Effector memory CD4-positive, alpha-beta T cell (primary cell): Measurements from ENCODE around the gene IGDCC3.

ENCODE experiments used
- DNase-seq, 3 donors: peaks; one replicate each; pipeline ENCODE4 v3.0.0-alpha.2; 2020
- H3K27ac ChIP-seq: 2 replicates; pipeline ENCODE4 v1.7.0; 2013; ENCODE audit warnings: mild to moderate bottlenecking, low read length, moderate library complexity; ENCODE audit not compliant: insufficient read depth, poor library complexity, severe bottlenecking
- H3K27me3 ChIP-seq: replicated peaks from 2 replicates; pipeline ENCODE4 v1.7.0; 2013; ENCODE audit warnings: mild to moderate bottlenecking, low read length; ENCODE audit not compliant: insufficient read depth, control insufficient read depth, poor library complexity, severe bottlenecking
- H3K36me3 ChIP-seq: 2 replicates; pipeline ENCODE4 v1.7.0; 2013; ENCODE audit warnings: mild to moderate bottlenecking, low read length, moderate library complexity; ENCODE audit not compliant: control insufficient read depth, insufficient read depth
- H3K4me1 ChIP-seq: 2 replicates; pipeline ENCODE4 v1.7.0; 2013; ENCODE audit warnings: low read length, mild to moderate bottlenecking; ENCODE audit not compliant: control insufficient read depth, insufficient read depth, poor library complexity, severe bottlenecking
- H3K4me3 ChIP-seq: 2 replicates; pipeline ENCODE4 v1.7.0; 2013; ENCODE audit warnings: low read length, low read depth, mild to moderate bottlenecking; ENCODE audit not compliant: insufficient read depth, poor library complexity, severe bottlenecking
- H3K9me3 ChIP-seq: 2 replicates; pipeline ENCODE4 v1.7.0; 2013; ENCODE audit warnings: mild to moderate bottlenecking, low read length, moderate library complexity; ENCODE audit not compliant: control insufficient read depth

IGDCC3 gene

DNA sequence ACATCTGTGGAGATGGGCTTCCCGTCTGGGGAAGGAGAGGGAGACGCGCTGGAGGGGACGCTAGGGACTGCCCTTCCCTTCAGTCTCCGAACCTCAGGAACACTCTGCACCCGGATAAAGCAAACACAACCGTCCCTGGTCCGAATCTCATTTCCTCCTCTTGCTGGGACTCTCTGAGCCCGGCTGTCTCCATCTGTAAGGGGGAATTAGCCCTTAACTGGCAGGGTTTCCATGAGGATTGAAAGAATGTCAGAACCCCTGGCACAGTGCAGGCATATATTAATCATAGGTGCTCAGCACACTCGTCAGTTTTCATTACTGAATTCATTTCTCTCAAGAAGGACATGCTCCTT lies 19.1 kb upstream of the IGDCC3 start:
- H3K27ac ChIP-seq = no peak overlapping the region
- H3K36me3 ChIP-seq = no peaks in the 10 kb centered on the region
- H3K4me1 ChIP-seq = peaks cover 4% of the 10 kb centered on the region
- H3K9me3 ChIP-seq = no peaks in the 10 kb centered on the region
- DNase-seq = no peak
- peaks cover 18% of the 10 kb centered on the region for H3K27me3 ChIP-seq
- H3K4me3 ChIP-seq = no peak overlapping the region

GRCh38 chr15:65396283-65396964 lies 18.6 kb upstream of the IGDCC3 start:
- Histone ChIP-seq H3K36me3 (no peaks in the 10 kb centered on the region), H3K4me3 (no peak overlapping the region), H3K27ac (no peak overlapping the region), H3K4me1 (peaks cover 4% of the 10 kb centered on the region), H3K27me3 (peaks cover 21% of the 10 kb centered on the region), H3K9me3 (no peaks in the 10 kb centered on the region)
- DNase-seq = no peak

GRCh38 chr15:65395567-65396202 lies 17.9 kb upstream of the IGDCC3 start:
- Histone ChIP-seq H3K27ac (no peak overlapping the region), H3K4me3 (no peak overlapping the region), H3K4me1 (peaks cover 4% of the 10 kb centered on the region), H3K36me3 (no peaks in the 10 kb centered on the region), H3K9me3 (no peaks in the 10 kb centered on the region), H3K27me3 (peaks cover 21% of the 10 kb centered on the region)
- DNase-seq = no peak

- no peak for DNase-seq
- Histone ChIP-seq H3K4me1 (peaks cover 4% of the 10 kb centered on the region), H3K9me3 (no peaks in the 10 kb centered on the region), H3K4me3 (no peak overlapping the region), H3K36me3 (no peaks in the 10 kb centered on the region), H3K27ac (no peak overlapping the region), H3K27me3 (peaks cover 21% of the 10 kb centered on the region)
These were observed 17.1 kb upstream of the IGDCC3 start for GRCh38 chr15:65394936-65395335.

DNA sequence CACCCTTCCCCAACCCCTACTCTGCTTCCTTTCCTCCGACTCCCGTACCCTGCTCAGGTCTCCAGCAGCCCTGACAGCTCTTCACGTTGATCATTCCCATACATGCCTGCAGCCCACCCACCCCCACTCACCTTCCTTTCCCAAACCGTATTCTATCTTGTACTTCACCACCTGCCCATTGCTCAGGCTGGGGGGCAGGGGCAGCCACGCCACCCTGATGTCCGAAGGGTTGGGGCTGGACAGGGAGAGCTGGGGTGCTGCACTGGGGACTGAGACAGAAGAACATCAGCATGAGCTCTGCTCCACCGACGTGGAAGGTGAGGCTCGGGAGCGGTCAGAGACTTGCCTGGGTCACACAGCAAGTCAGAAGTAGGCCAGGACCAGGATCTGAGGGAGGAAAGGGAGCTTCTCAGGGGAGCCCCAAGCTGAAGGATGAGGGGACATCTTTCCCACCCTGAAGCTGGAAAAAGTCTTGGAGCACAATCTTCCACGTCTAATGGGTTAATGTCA lies 16.5 kb upstream of the IGDCC3 start:
- Histone ChIP-seq H3K9me3 (no peaks in the 10 kb centered on the region), H3K4me1 (peaks cover 4% of the 10 kb centered on the region), H3K4me3 (no peak overlapping the region), H3K27me3 (peaks cover 21% of the 10 kb centered on the region), H3K36me3 (no peaks in the 10 kb centered on the region), H3K27ac (no peak overlapping the region)
- no peak for DNase-seq

GRCh38 chr15:65393557-65393956 lies 15.8 kb upstream of the IGDCC3 start:
- no peak for DNase-seq
- Histone ChIP-seq H3K9me3 (no peaks in the 10 kb centered on the region), H3K27me3 (peaks cover 21% of the 10 kb centered on the region), H3K36me3 (no peaks in the 10 kb centered on the region), H3K4me1 (peaks cover 4% of the 10 kb centered on the region), H3K4me3 (no peak overlapping the region), H3K27ac (no peak overlapping the region)

- no peak for DNase-seq
- H3K36me3 ChIP-seq = no peaks in the 10 kb centered on the region
- H3K4me3 ChIP-seq = no peak overlapping the region
- H3K27ac ChIP-seq = no peak overlapping the region
- H3K9me3 ChIP-seq = no peaks in the 10 kb centered on the region
- peaks cover 21% of the 10 kb centered on the region for H3K27me3 ChIP-seq
- H3K4me1 ChIP-seq = peaks cover 4% of the 10 kb centered on the region
These were observed 15.3 kb upstream of the IGDCC3 start for GRCh38 chr15:65393091-65393490.

- Histone ChIP-seq H3K9me3 (no peaks in the 10 kb centered on the region), H3K4me3 (no peak overlapping the region), H3K4me1 (peaks cover 4% of the 10 kb centered on the region), H3K36me3 (no peaks in the 10 kb centered on the region), H3K27me3 (peaks cover 21% of the 10 kb centered on the region), H3K27ac (no peak overlapping the region)
- no peak for DNase-seq
These were observed 14.6 kb upstream of the IGDCC3 start for GRCh38 chr15:65392368-65392767.

DNA sequence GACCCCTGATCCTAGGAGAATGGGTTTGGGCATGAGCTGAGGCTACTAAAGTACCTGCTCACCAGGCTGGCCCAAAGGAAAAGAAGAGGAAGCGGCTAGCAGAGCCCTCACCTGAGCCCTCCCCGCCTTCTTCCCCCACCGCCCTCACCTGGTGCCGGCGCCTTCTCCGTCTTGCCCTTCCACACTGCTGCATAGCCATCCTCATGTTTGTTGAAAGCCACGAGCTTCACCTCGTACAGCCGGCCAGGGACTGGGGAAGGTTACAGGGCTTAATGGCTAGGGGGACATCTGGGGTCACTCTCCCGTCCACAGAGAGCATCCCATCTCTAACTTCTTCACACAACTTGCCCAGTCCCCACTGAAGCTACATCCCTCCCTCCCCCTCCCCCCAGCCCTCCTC lies 13.9 kb upstream of the IGDCC3 start:
- no peaks in the 10 kb centered on the region for H3K9me3 ChIP-seq
- H3K27ac ChIP-seq = no peak overlapping the region
- H3K4me1 ChIP-seq = peaks cover 4% of the 10 kb centered on the region
- DNase-seq = no peak
- no peaks in the 10 kb centered on the region for H3K36me3 ChIP-seq
- no peak overlapping the region for H3K4me3 ChIP-seq
- peaks cover 21% of the 10 kb centered on the region for H3K27me3 ChIP-seq

GRCh38 chr15:65390447-65390846 lies 12.6 kb upstream of the IGDCC3 start:
- peaks cover 14% of the 10 kb centered on the region for H3K27me3 ChIP-seq
- H3K4me3 ChIP-seq = no peak overlapping the region
- no peaks in the 10 kb centered on the region for H3K36me3 ChIP-seq
- H3K4me1 ChIP-seq = no peaks in the 10 kb centered on the region
- DNase-seq = no peak
- no peaks in the 10 kb centered on the region for H3K9me3 ChIP-seq
- no peak overlapping the region for H3K27ac ChIP-seq
